Muscle layer of colon (tissue), 2 donors: ENCODE data around the gene CABP1.

ENCODE experiments used
- H3K27ac ChIP-seq: one replicate; pipeline ENCODE4 v1.7.0; 2013; ENCODE audit warnings: low read depth, mild to moderate bottlenecking, low read length, moderate library complexity
- H3K27me3 ChIP-seq, 2 donors: one replicate each; pipeline ENCODE4 v1.7.0; 2013; ENCODE audit warnings: low read length in 2 of 2, mild to moderate bottlenecking in 2 of 2; ENCODE audit not compliant: insufficient read depth in 2 of 2, control insufficient read depth in 1 of 2
- H3K36me3 ChIP-seq: one replicate; pipeline ENCODE4 v1.7.0; 2013; ENCODE audit warnings: mild to moderate bottlenecking, low read length; ENCODE audit not compliant: insufficient read depth
- H3K4me1 ChIP-seq: one replicate; pipeline ENCODE4 v1.7.0; 2013; ENCODE audit warnings: mild to moderate bottlenecking, low read length; ENCODE audit not compliant: insufficient read depth
- H3K4me3 ChIP-seq, 2 donors: one replicate each; pipeline ENCODE4 v1.7.0; 2013; ENCODE audit warnings: low read length in 2 of 2, low read depth in 1 of 2, mild to moderate bottlenecking in 1 of 2, moderate library complexity in 1 of 2
- H3K9ac ChIP-seq: one replicate; pipeline ENCODE4 v1.7.0; 2013; ENCODE audit warnings: low read length
- H3K9me3 ChIP-seq: one replicate; pipeline ENCODE4 v1.7.0; 2013; ENCODE audit warnings: mild to moderate bottlenecking, low read length
- donor health status: abdominal sarcoma.
- donor health status: Adenocarcinoma of cecum.

Gene CABP1

GRCh38 chr12:120689397-120690082 lies 49.1 kb downstream of the CABP1 start:
- peaks cover 4% of the 10 kb centered on the region for H3K36me3 ChIP-seq
- H3K4me3 ChIP-seq = peak overlapping the region in 1 of 2 donors; percentile 84
- no peaks in the 10 kb centered on the region for H3K9me3 ChIP-seq
- H3K4me1 ChIP-seq = peaks cover 28% of the 10 kb centered on the region
- no peak overlapping the region for H3K9ac ChIP-seq
- no peak overlapping the region for H3K27ac ChIP-seq
- H3K27me3 ChIP-seq = no peaks in the 10 kb centered on the region

- no peaks in the 10 kb centered on the region for H3K9me3 ChIP-seq
- H3K36me3 ChIP-seq = peaks cover 9% of the 10 kb centered on the region
- no peak overlapping the region for H3K27ac ChIP-seq
- no peak overlapping the region for H3K4me3 ChIP-seq
- no peak overlapping the region for H3K9ac ChIP-seq
- H3K27me3 ChIP-seq = no peaks in the 10 kb centered on the region
- H3K4me1 ChIP-seq = peaks cover 28% of the 10 kb centered on the region
These were observed 49.6 kb downstream of the CABP1 start for GRCh38 chr12:120690083-120690450.

GRCh38 chr12:120690978-120691377 lies 50.6 kb downstream of the CABP1 start:
- no peaks in the 10 kb centered on the region for H3K27me3 ChIP-seq
- H3K36me3 ChIP-seq = peaks cover 18% of the 10 kb centered on the region
- H3K9me3 ChIP-seq = no peaks in the 10 kb centered on the region
- no peak overlapping the region for H3K4me3 ChIP-seq
- no peak overlapping the region for H3K9ac ChIP-seq
- H3K4me1 ChIP-seq = peaks cover 28% of the 10 kb centered on the region
- H3K27ac ChIP-seq = no peak overlapping the region

- Histone ChIP-seq H3K4me3 (no peak overlapping the region), H3K27me3 (no peaks in the 10 kb centered on the region), H3K4me1 (peaks cover 28% of the 10 kb centered on the region), H3K27ac (no peak overlapping the region), H3K36me3 (peaks cover 34% of the 10 kb centered on the region), H3K9me3 (no peaks in the 10 kb centered on the region), H3K9ac (no peak overlapping the region)
These were observed 52.2 kb downstream of the CABP1 start for GRCh38 chr12:120692524-120693033.

- Histone ChIP-seq H3K27ac (no peak overlapping the region), H3K36me3 (peaks cover 46% of the 10 kb centered on the region), H3K9me3 (no peaks in the 10 kb centered on the region), H3K4me3 (no peak overlapping the region), H3K4me1 (peaks cover 17% of the 10 kb centered on the region), H3K27me3 (no peaks in the 10 kb centered on the region), H3K9ac (no peak overlapping the region)
These were observed 53.4 kb downstream of the CABP1 start for GRCh38 chr12:120693848-120694247.

GRCh38 chr12:120696626-120697025 lies 56.2 kb downstream of the CABP1 start:
- no peaks in the 10 kb centered on the region for H3K27me3 ChIP-seq
- H3K4me1 ChIP-seq = peaks cover 10% of the 10 kb centered on the region
- H3K36me3 ChIP-seq = peaks cover 73% of the 10 kb centered on the region
- no peaks in the 10 kb centered on the region for H3K9me3 ChIP-seq
- no peak overlapping the region for H3K4me3 ChIP-seq
- H3K27ac ChIP-seq = no peak overlapping the region
- no peak overlapping the region for H3K9ac ChIP-seq

GRCh38 chr12:120697344-120697743 lies 56.9 kb downstream of the CABP1 start:
- Histone ChIP-seq H3K9me3 (no peaks in the 10 kb centered on the region), H3K9ac (no peak overlapping the region), H3K4me3 (no peak overlapping the region), H3K4me1 (peaks cover 8% of the 10 kb centered on the region), H3K27me3 (no peaks in the 10 kb centered on the region), H3K36me3 (peaks cover 77% of the 10 kb centered on the region), H3K27ac (no peak overlapping the region)

GRCh38 chr12:120698665-120699064 lies 58.2 kb downstream of the CABP1 start:
- Histone ChIP-seq H3K4me1 (no peaks in the 10 kb centered on the region), H3K4me3 (no peak overlapping the region), H3K36me3 (peaks cover 84% of the 10 kb centered on the region), H3K9ac (no peak overlapping the region), H3K27ac (no peak overlapping the region), H3K27me3 (no peaks in the 10 kb centered on the region), H3K9me3 (no peaks in the 10 kb centered on the region)

- Histone ChIP-seq H3K36me3 (peaks cover 80% of the 10 kb centered on the region), H3K27me3 (no peaks in the 10 kb centered on the region), H3K4me1 (no peaks in the 10 kb centered on the region), H3K9ac (no peak overlapping the region), H3K9me3 (no peaks in the 10 kb centered on the region), H3K4me3 (no peak overlapping the region), H3K27ac (no peak overlapping the region)
These were observed 59.1 kb downstream of the CABP1 start for GRCh38 chr12:120699553-120699952.

GRCh38 chr12:120700886-120701285 lies 60.5 kb downstream of the CABP1 start:
- H3K36me3 ChIP-seq = peaks cover 67% of the 10 kb centered on the region
- H3K27ac ChIP-seq = no peak overlapping the region
- no peak overlapping the region for H3K9ac ChIP-seq
- no peak overlapping the region for H3K4me3 ChIP-seq
- no peaks in the 10 kb centered on the region for H3K27me3 ChIP-seq
- H3K9me3 ChIP-seq = no peaks in the 10 kb centered on the region
- no peaks in the 10 kb centered on the region for H3K4me1 ChIP-seq

GRCh38 chr12:120702637-120703036 lies 62.2 kb downstream of the CABP1 start:
- Histone ChIP-seq H3K9ac (no peak overlapping the region), H3K27ac (no peak overlapping the region), H3K4me3 (no peak overlapping the region), H3K9me3 (no peaks in the 10 kb centered on the region), H3K36me3 (peaks cover 50% of the 10 kb centered on the region), H3K4me1 (no peaks in the 10 kb centered on the region), H3K27me3 (no peaks in the 10 kb centered on the region)

GRCh38 chr12:120703311-120703942 lies 63.0 kb downstream of the CABP1 start:
- Histone ChIP-seq H3K9me3 (no peaks in the 10 kb centered on the region), H3K4me1 (no peaks in the 10 kb centered on the region), H3K9ac (no peak overlapping the region), H3K36me3 (peaks cover 42% of the 10 kb centered on the region), H3K4me3 (no peak overlapping the region), H3K27ac (no peak overlapping the region), H3K27me3 (no peaks in the 10 kb centered on the region)
